Neutrophil (primary cell): Measurements from ENCODE around the gene DHCR24.

Experiments used
- H3K27ac ChIP-seq: fragments of 200-600 bp; sonication (generic); 2 replicates; pipeline ENCODE4 v1.5.1; 2016; ENCODE audit warnings: mild to moderate bottlenecking, moderate library complexity
- H3K27me3 ChIP-seq: fragments of 200-600 bp; sonication (generic); 2 replicates; pipeline ENCODE4 v1.6.0; 2016; ENCODE audit warnings: mild to moderate bottlenecking
- H3K36me3 ChIP-seq: fragments of 200-600 bp; sonication (generic); 2 replicates; pipeline ENCODE4 v1.5.1; 2017
- H3K4me1 ChIP-seq, 2 experiments: fragments of 200-600 bp in 1 of 2; sonication (generic) in 1 of 2; 1 replicate in 1 of 2; 2 replicates in 1 of 2; pipeline versions ENCODE4 v1.5.1 to v1.6.1; 2013 to 2016; ENCODE audit warnings: low read depth in 1 of 2, low read length in 1 of 2, mild to moderate bottlenecking in 1 of 2, moderate library complexity in 1 of 2; ENCODE audit not compliant: control insufficient read depth in 1 of 2, insufficient read depth in 1 of 2
- H3K4me3 ChIP-seq, 2 experiments: fragments of 200-600 bp in 1 of 2; sonication (generic) in 1 of 2; 1 replicate in 1 of 2; 2 replicates in 1 of 2; pipeline ENCODE4 v1.5.1; 2013 to 2016; ENCODE audit warnings: low read depth in 1 of 2, low read length in 1 of 2, mild to moderate bottlenecking in 1 of 2, moderate library complexity in 1 of 2
- H3K9me3 ChIP-seq: fragments of 200-600 bp; sonication (generic); 2 replicates; pipeline ENCODE4 v1.5.1; 2016
- CTCF ChIP-seq: fragments of 200-600 bp; sonication (generic); IDR thresholded peaks from 2 replicates; pipeline ENCODE4 v1.5.1; 2016; ENCODE audit warnings: antibody characterized with exemption

DHCR24 gene

GRCh38 chr1:54803761-54804470, 83.1 kb downstream of the DHCR24 start:
- no peak overlapping the region for H3K4me3 ChIP-seq
- no peaks in the 10 kb centered on the region for H3K36me3 ChIP-seq
- peaks cover 9% of the 10 kb centered on the region for H3K27me3 ChIP-seq
- H3K9me3 ChIP-seq: no peaks in the 10 kb centered on the region
- no peak for TF ChIP-seq CTCF
- no peak overlapping the region for H3K27ac ChIP-seq
- peaks cover 27% of the 10 kb centered on the region in 2 experiments for H3K4me1 ChIP-seq

GRCh38 chr1:54800899-54801759, 85.9 kb downstream of the DHCR24 start, which contains the start of gene TTC22:
Gene TTC22 (minus strand): TSS chr1:54801323. CDS start chr1:54801163, 160 bp downstream.
- peak; percentile 59 for TF ChIP-seq CTCF
- Histone ChIP-seq H3K4me3 (peak within 1 kb of the TSS; percentile 92 to 93), H3K27me3 (peaks cover 9% of the 10 kb centered on the region), H3K36me3 (no peaks in the 10 kb centered on the region), H3K4me1 (peaks cover 29 to 31% of the 10 kb centered on the region in 2 experiments), H3K27ac (peak within 1 kb of the TSS; percentile 83), H3K9me3 (no peaks in the 10 kb centered on the region)

GRCh38 chr1:54800041-54800898, 86.7 kb downstream of the DHCR24 start:
- Histone ChIP-seq H3K27me3 (peaks cover 9% of the 10 kb centered on the region), H3K27ac (peak overlapping the region; percentile 83), H3K36me3 (no peaks in the 10 kb centered on the region), H3K4me1 (peaks cover 29 to 31% of the 10 kb centered on the region in 2 experiments), H3K4me3 (peak overlapping the region; percentile 92 to 93), H3K9me3 (no peaks in the 10 kb centered on the region)
- no peak for TF ChIP-seq CTCF
